Dendritic cell treated with granulocyte-macrophage colony-stimulating factor and Interleukin-4, amounts not matched to agents 40 ng/mL and 50 ng/mL, for 4 days (primary cell): Measurements from ENCODE around the gene SPIRE2.
A peak's percentile ranks its signal among the peaks of the same experiment; 100 is the strongest.
"Not testable (repeated sequence)": the region's sequence is repeated elsewhere in the genome, so short reads cannot be mapped to it uniquely, and the experiment has no call there.

ENCODE experiments used
- H3K27ac Mint-ChIP-seq: one replicate; pipeline ENCODE4 v1.8.0; 2022; ENCODE audit warnings: mild to moderate bottlenecking, mixed read lengths
- H3K27me3 Mint-ChIP-seq: one replicate; pipeline ENCODE4 v1.8.0; 2022; ENCODE audit warnings: mild to moderate bottlenecking, mixed read lengths
- H3K36me3 Mint-ChIP-seq: one replicate; pipeline ENCODE4 v1.8.0; 2022; ENCODE audit warnings: low read depth, mixed read lengths
- H3K4me1 Mint-ChIP-seq: one replicate; pipeline ENCODE4 v1.8.0; 2022; ENCODE audit warnings: low read depth, mixed read lengths
- H3K4me3 Mint-ChIP-seq: one replicate; pipeline ENCODE4 v1.8.0; 2022; ENCODE audit warnings: mild to moderate bottlenecking, moderate library complexity, mixed read lengths
- H3K9me3 Mint-ChIP-seq: one replicate; pipeline ENCODE4 v1.8.0; 2022; ENCODE audit warnings: mixed read lengths
- intact Hi-C: fragments of 100-400 bp; cut with micrococcal nuclease; formaldehyde crosslinking; loops from one replicate; pipeline ENCODE4 v1.15.0; 2022

SPIRE2 gene

DNA sequence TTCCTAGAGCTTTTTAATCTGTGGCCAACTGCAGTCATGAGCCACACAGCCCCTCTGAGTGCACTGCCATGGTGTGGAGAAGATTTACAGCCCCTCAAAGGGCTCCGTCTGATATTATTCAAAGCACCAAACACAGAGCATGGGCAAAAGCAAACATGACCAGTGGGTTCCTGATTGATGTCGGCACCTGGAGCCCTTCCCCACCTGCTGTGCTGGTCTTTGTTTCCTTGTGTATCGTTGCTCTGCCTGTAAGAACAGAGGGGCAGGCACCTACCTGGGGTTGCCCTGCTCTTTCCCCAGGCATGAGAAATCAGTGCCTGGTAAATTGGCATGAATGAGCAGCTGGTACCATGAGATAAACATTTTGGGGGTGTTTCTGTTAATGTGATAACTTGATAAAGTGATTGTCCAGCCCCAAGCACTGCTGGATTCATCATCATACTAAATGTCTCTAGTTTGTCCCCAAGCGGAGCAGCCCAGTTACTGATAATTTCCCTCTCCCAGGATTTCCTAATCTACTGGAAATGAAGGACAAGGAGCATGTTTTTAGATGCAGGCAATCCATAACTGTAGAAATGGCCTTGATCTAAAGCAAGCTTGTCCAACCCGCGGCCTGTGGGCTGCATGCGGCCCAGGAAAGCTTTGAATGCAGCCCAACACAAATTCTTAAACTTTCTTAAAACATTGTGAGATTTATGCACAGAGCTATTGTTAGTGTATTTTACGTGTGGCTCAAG is 5.0 kb upstream of the SPIRE2 start:
- Mint-ChIP-seq H3K27ac (no peak overlapping the region), H3K27me3 (peaks cover 20% of the 10 kb centered on the region), H3K4me1 (peaks cover 19% of the 10 kb centered on the region), H3K4me3 (no peak overlapping the region), H3K36me3 (peaks cover 6% of the 10 kb centered on the region), H3K9me3 (no peaks in the 10 kb centered on the region)
- intact Hi-C loops: no loop called here

GRCh38 chr16:89823824-89824148 is 4.5 kb upstream of the SPIRE2 start:
- H3K36me3 Mint-ChIP-seq, intact Hi-C loops, H3K27ac Mint-ChIP-seq, H3K4me3 Mint-ChIP-seq, H3K9me3 Mint-ChIP-seq: not testable (repeated sequence)
- Mint-ChIP-seq H3K27me3 (peaks cover 20% of the 10 kb centered on the region), H3K4me1 (peaks cover 14% of the 10 kb centered on the region)

DNA sequence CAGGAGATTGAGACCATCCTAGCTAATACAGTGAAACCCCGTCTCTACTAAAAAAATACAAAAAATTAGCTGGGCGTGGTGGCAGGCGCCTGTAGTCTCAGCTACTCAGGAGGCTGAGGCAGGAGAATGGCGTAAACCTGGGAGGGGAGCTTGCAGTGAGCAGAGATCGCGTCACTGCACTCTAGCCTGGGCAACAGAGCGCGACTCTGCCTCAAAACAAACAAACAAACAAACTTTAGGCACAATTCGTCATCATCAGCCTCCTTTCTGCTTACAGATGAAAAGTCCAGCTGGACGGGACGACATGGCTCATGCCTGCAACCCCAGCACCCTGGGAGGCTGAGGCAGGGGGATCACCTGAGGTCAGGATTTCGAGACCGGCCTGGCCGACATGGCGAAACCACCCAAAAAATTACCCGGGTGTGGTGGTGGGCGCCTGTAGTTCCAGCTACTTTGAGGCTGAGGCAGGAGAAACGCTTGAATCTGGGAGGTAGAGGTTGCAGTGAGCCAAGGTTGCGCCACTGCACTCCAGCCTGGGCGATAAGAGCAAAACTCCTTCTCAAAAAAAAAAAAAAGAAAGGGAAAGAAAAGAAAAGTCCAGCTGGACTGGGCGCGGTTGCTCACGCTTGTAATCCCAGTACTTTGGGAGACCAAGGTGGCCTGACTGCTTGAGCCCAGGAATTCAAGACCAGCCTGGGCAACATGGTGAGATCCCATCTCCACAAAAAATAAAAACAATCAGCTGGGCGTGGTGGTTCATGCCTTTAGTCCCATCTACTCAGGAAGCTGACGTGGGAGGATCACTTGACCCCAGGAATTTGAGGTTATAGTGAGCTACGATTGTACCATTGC is 1.5 kb upstream of the SPIRE2 start:
- peaks cover 6% of the 10 kb centered on the region for H3K36me3 Mint-ChIP-seq
- H3K27ac Mint-ChIP-seq: no peak overlapping the region
- intact Hi-C loops: loop anchor here (5.0 kb wide), 1 partner anchor 36 kb away; no protein-coding TSS in a partner anchor
- peaks cover 11% of the 10 kb centered on the region for H3K4me1 Mint-ChIP-seq
- H3K4me3 Mint-ChIP-seq: no peak overlapping the region
- no peaks in the 10 kb centered on the region for H3K9me3 Mint-ChIP-seq
- H3K27me3 Mint-ChIP-seq: peaks cover 43% of the 10 kb centered on the region

- H3K4me3 Mint-ChIP-seq: peak overlapping the region; percentile 46
- H3K27ac Mint-ChIP-seq: no peak overlapping the region
- H3K9me3 Mint-ChIP-seq: no peaks in the 10 kb centered on the region
- H3K36me3 Mint-ChIP-seq: no peaks in the 10 kb centered on the region
- peaks cover 51% of the 10 kb centered on the region for H3K27me3 Mint-ChIP-seq
- H3K4me1 Mint-ChIP-seq: peaks cover 11% of the 10 kb centered on the region
- intact Hi-C loops: loop anchor here (5.0 kb wide), 1 partner anchor 35 kb away; no protein-coding TSS in a partner anchor
These were observed 684 bp upstream of the SPIRE2 start for GRCh38 chr16:89827383-89828198.

GRCh38 chr16:89828870-89829629 is 775 bp downstream of the SPIRE2 start:
- peaks cover 3% of the 10 kb centered on the region for H3K9me3 Mint-ChIP-seq
- intact Hi-C loops: loop anchor here (5.0 kb wide), 1 partner anchor 33 kb away; no protein-coding TSS in a partner anchor
- no peak overlapping the region for H3K27ac Mint-ChIP-seq
- no peaks in the 10 kb centered on the region for H3K36me3 Mint-ChIP-seq
- H3K4me1 Mint-ChIP-seq: peaks cover 15% of the 10 kb centered on the region
- peaks cover 52% of the 10 kb centered on the region for H3K27me3 Mint-ChIP-seq
- H3K4me3 Mint-ChIP-seq: peak overlapping the region; percentile 57

DNA sequence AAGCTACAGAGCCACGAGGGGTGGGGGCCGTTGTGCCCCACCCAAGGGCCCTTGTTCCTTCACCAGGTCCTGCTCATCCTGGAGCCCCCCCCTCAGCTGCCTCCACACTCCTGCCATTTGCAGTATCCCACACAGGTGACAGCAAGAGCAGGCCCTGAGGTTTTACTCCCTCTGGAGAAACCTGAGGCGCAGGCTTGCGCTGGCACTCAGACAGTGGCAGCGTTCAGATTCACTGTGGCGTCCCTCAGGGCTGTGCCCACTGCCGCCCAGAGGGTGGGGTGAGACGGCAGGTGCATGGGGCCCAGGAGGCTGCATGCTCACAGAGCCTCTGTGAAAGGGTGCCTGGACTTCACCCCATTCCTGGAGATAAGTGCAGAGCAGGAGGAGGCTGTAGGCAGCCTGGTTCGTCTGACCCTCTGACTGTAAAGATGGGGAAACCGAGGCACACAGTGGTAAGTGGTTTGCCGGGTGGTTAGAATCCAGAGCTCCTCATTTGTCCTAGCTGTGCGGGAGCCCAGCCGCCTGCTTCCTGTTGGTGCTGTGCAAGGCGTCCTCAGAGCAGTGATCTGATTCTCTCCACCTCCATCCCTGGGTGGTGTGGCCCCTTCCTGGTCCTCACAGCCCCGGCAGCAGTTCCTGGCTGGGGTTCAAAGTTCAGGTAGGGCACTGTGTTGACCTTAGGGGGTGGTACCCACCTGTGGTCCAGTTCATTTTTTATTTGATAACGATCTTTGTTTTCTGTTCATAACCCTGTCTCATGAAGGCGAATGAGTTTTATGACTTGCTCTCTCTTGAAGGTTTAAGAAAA is 1.6 kb downstream of the SPIRE2 start:
- Mint-ChIP-seq H3K9me3 (peaks cover 11% of the 10 kb centered on the region), H3K4me3 (no peak overlapping the region), H3K27me3 (peaks cover 52% of the 10 kb centered on the region), H3K4me1 (peaks cover 15% of the 10 kb centered on the region), H3K36me3 (no peaks in the 10 kb centered on the region), H3K27ac (no peak overlapping the region)
- intact Hi-C loops: loop anchor here (5.0 kb wide), 1 partner anchor 32 kb away; no protein-coding TSS in a partner anchor

DNA sequence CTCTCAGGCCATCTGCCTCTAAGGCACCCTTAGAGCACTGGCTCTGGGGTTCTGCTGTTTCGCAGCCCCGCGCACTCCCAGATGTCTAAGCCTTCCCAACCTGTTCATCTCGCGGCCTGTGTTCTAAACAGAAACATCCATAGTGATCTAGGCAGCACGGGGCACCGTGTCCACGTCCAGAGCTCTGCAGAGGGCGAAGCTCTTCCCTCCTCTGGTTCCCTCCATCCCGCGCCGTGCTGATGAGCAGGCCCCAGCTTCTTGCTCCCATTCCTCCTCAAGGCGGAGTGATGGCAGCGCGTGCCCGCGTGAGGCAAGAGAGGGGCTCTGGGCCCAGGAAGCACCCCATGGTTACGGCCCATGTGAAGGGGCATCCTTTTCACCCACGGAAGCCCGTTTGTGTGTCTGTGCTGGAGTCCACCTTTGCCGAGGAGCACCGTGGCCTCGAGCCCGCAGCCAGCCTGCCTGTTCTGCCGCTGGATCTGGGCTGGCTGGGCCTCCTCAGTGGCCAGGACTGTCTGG is 3.6 kb downstream of the SPIRE2 start:
- peaks cover 13% of the 10 kb centered on the region for H3K9me3 Mint-ChIP-seq
- no peak overlapping the region for H3K4me3 Mint-ChIP-seq
- H3K36me3 Mint-ChIP-seq: no peaks in the 10 kb centered on the region
- H3K27me3 Mint-ChIP-seq: peaks cover 41% of the 10 kb centered on the region
- intact Hi-C loops: no loop called here
- H3K27ac Mint-ChIP-seq: no peak overlapping the region
- peaks cover 15% of the 10 kb centered on the region for H3K4me1 Mint-ChIP-seq

DNA sequence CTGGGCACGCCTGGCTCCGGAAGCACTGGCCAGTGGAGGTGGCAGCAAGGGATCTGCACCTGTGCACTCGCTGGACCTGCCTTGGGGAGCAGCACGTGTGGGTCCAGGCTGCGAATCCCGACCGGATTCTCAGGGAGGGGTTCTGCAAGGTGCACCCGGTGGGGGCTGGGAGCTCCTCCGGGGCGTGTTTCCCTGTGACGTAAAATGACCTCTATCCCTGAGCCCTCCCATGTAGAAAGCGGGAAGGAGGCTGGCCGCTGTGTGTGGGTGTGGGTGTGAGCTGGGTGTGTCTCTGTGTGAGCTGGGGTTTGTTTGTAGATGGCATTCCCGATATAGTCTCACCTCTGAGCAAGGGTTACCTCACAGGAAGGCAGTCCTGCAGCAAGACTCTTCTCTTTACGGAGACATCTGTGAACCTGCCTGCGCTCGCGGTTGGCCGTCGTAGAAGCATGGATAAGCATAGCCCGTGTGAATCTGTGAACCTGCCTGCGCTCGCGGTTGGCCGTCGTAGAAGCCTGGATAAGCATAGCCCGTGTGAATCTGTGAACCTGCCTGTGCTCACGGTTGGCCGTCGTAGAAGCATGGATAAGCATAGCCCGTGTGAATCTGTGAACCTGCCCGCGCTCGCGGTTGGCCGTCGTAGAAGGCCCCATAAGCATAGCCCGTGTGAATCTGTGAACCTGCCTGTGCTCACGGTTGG is 5.5 kb downstream of the SPIRE2 start:
- H3K36me3 Mint-ChIP-seq, H3K4me3 Mint-ChIP-seq, H3K27ac Mint-ChIP-seq, intact Hi-C loops: not testable (repeated sequence)
- H3K27me3 Mint-ChIP-seq: peaks cover 32% of the 10 kb centered on the region
- peaks cover 13% of the 10 kb centered on the region for H3K9me3 Mint-ChIP-seq
- peaks cover 29% of the 10 kb centered on the region for H3K4me1 Mint-ChIP-seq

DNA sequence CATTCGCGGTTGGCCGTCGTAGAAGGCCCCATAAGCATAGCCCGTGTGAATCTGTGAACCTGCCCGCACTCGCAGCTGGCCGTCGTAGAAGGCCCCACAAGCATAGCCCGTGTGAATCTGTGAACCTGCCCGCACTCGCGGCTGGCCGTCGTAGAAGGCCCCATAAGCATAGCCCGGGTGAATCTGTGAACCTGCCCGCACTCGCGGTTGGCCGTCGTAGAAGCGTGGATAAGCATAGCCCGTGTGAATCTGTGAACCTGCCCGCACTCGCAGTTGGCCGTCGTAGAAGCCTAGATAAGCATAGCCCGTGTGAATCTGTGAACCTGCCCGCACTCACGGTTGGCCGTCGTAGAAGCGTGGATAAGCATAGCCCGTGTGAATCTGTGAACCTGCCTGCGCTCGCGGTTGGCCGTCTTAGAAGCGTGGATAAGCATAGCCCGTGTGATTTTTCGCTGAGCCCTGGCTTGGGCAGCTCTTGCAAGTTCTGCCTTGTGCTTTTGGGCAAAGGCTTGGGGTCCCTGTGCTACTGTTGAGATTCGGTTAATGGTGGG is 6.6 kb downstream of the SPIRE2 start:
- Mint-ChIP-seq H3K4me1 (peaks cover 33% of the 10 kb centered on the region), H3K27me3 (peaks cover 22% of the 10 kb centered on the region), H3K9me3 (peaks cover 13% of the 10 kb centered on the region)
- H3K27ac Mint-ChIP-seq, H3K36me3 Mint-ChIP-seq, H3K4me3 Mint-ChIP-seq, intact Hi-C loops: not testable (repeated sequence)

DNA sequence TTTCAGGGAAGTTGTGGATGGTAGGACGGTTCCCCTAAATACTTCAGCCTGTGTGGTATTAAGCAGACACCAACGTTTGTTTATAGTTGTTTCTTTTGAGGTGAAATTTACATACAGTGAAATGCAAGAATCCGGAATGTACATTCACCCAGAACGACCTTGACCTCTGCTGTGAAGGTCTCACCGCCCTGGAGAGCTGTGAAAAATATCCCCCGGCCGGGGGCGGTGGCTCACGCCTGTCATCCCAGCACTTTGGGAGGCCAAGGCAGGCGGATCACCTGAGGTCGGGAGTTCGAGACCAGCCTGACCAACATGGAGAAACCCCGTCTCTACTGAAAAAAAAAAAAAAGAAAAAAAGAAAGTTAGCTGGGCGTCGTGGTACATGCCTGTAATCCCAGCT is 8.2 kb downstream of the SPIRE2 start:
- H3K36me3 Mint-ChIP-seq, H3K4me3 Mint-ChIP-seq, intact Hi-C loops, H3K27ac Mint-ChIP-seq: not testable (repeated sequence)
- Mint-ChIP-seq H3K27me3 (peaks cover 16% of the 10 kb centered on the region), H3K4me1 (peaks cover 34% of the 10 kb centered on the region), H3K9me3 (peaks cover 13% of the 10 kb centered on the region)

DNA sequence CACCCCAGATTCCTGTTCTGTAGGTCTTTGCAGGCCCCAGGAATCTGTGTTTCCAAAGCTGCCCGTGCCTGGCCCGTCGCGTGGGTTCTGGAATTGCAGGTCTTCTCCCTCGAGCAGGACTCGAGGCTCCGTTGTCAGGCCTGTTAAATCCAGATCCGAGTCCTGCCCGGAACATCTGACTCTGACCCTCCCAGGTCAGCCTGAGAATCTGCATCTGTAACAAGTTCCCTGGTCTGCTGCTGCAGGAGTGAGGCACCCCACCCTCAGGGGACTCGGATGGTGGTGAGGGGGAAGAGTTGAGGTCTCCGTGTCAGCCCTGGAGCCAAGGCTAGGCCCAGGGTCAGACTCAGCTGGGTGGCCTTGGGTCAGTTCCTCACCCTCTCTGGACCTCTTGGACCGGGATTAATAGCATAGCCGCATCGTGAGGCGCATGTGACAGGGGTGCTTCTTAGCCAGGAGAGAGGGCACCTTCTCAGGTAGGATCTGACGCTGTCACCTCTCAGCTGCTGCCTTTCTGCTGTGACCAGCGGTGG is 8.8 kb downstream of the SPIRE2 start:
- H3K9me3 Mint-ChIP-seq: peaks cover 13% of the 10 kb centered on the region
- peaks cover 34% of the 10 kb centered on the region for H3K4me1 Mint-ChIP-seq
- H3K27ac Mint-ChIP-seq: peak overlapping the region; percentile 97
- intact Hi-C loops: no loop called here
- no peaks in the 10 kb centered on the region for H3K36me3 Mint-ChIP-seq
- peak overlapping the region; percentile 71 for H3K4me3 Mint-ChIP-seq
- peaks cover 10% of the 10 kb centered on the region for H3K27me3 Mint-ChIP-seq

- H3K27ac Mint-ChIP-seq: no peak overlapping the region
- no peak overlapping the region for H3K4me3 Mint-ChIP-seq
- H3K36me3 Mint-ChIP-seq: no peaks in the 10 kb centered on the region
- H3K27me3 Mint-ChIP-seq: peaks cover 25% of the 10 kb centered on the region
- intact Hi-C loops: no loop called here
- no peaks in the 10 kb centered on the region for H3K9me3 Mint-ChIP-seq
- peaks cover 36% of the 10 kb centered on the region for H3K4me1 Mint-ChIP-seq
These were observed 13.0 kb downstream of the SPIRE2 start for GRCh38 chr16:89841275-89841674.
